ENCODE measurements around the gene NUFIP2. TPM values are rescaled to one million over a fixed set of nuclear protein-coding genes. Genes with fewer than 3 reads are reported as not detected.
A peak's percentile ranks its signal among the peaks of the same experiment; 100 is the strongest.

The NUFIP2 gene
- total and polyA plus RNA-seq, 2 donors (not counting 3 experiments of a cell fraction or from before 2014, with no cell fraction given) = 27.2 to 51.1 TPM

DNA sequence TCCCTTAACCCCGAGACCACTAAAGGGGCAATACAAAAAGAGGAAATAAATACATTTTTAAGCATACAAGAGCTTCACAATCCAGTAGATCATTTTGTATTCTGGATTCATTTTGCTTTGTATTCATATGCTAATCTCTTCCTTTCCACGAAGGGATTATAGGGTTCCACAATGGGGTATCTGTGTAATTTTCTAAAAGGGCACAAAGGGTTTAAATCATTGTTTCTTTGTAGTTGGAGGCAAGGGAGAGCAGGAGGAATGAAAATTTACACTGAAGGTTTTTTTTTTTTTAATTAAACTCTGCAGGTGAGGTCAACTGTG is 592 bp upstream of the NUFIP2 start:
- TF ChIP-seq JUN (IDR thresholded peaks at IDR 0.05; ENCODE audit: borderline replicate concordance, insufficient read depth, insufficient read length, low read depth) = no peak
- TF ChIP-seq FOS (IDR thresholded peaks at IDR 0.05; ENCODE audit: borderline replicate concordance, insufficient read depth, low read length) = no peak
- no peak for TF ChIP-seq MYC (IDR thresholded peaks at IDR 0.05; ENCODE audit: low read depth, low read length)
- TF ChIP-seq, protein P1, sequence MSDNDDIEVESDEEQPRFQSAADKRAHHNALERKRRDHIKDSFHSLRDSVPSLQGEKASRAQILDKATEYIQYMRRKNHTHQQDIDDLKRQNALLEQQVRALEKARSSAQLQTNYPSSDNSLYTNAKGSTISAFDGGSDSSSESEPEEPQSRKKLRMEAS (IDR thresholded peaks at IDR 0.05; ENCODE audit: insufficient read depth, insufficient read length) = no peak
- TF ChIP-seq GATA2 (IDR thresholded peaks at IDR 0.05; ENCODE audit: insufficient read depth, insufficient read length, low read depth, low read length) = no peak
- TF ChIP-seq POLR2A (IDR thresholded peaks at IDR 0.05; ENCODE audit: low read depth, low read length) = no peak
- no peak for TF ChIP-seq EZH2 (IDR thresholded peaks at IDR 0.05; ENCODE audit: borderline replicate concordance, low read depth, low read length, severe bottlenecking)
- TF ChIP-seq POLR2AphosphoS5 (IDR thresholded peaks at IDR 0.05; ENCODE audit: insufficient read depth, low read depth, low read length) = no peak
- TF ChIP-seq, protein P2, sequence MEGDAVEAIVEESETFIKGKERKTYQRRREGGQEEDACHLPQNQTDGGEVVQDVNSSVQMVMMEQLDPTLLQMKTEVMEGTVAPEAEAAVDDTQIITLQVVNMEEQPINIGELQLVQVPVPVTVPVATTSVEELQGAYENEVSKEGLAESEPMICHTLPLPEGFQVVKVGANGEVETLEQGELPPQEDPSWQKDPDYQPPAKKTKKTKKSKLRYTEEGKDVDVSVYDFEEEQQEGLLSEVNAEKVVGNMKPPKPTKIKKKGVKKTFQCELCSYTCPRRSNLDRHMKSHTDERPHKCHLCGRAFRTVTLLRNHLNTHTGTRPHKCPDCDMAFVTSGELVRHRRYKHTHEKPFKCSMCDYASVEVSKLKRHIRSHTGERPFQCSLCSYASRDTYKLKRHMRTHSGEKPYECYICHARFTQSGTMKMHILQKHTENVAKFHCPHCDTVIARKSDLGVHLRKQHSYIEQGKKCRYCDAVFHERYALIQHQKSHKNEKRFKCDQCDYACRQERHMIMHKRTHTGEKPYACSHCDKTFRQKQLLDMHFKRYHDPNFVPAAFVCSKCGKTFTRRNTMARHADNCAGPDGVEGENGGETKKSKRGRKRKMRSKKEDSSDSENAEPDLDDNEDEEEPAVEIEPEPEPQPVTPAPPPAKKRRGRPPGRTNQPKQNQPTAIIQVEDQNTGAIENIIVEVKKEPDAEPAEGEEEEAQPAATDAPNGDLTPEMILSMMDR (IDR thresholded peaks at IDR 0.05; ENCODE audit: extremely low read depth in 1 of 2, insufficient read depth in 1 of 2, low read depth in 1 of 2, low read length in 2 of 2) = no peak
- no TSS peak for BruUV-seq (replicated peaks)
- no peak for DNase-seq (ENCODE audit: low read depth, low spot score)
- peak overlapping the region; percentile 84 for H2AFZ ChIP-seq (ENCODE audit: low read depth, low read length)
- ChIA-PET POLR2A (interaction anchor here (0.6 to 1.8 kb wide), 15 partner anchors 8 to 321 kb away, joined by 3 to 9 read pairs (median 4); partner anchors contain the start of genes MYO18A and TAOK1), CTCF (interaction anchor here (0.6 to 1.6 kb wide), 7 partner anchors 37 to 319 kb away, joined by 3 to 7 read pairs (median 4); no protein-coding TSS in a partner anchor)
- no peaks in the 10 kb centered on the region for H3K9me3 ChIP-seq (replicated peaks; ENCODE audit: control insufficient read depth, insufficient read depth, low read length)
- intact Hi-C loops (cut with micrococcal nuclease) = loop anchor here (5.0 kb wide), 3 partner anchors 37 to 298 kb away; partner anchors contain the start of genes ABHD15, ANKRD13B and TP53I13
- H3K79me2 ChIP-seq (ENCODE audit: control insufficient read depth, insufficient read depth, low read length) = peaks cover 41% of the 10 kb centered on the region
- H3K4me3 ChIP-seq (replicated peaks in 1 of 3; ENCODE audit: insufficient read depth in 1 of 3, low read depth in 1 of 3, low read length in 3 of 3) = peak overlapping the region; percentile 21 to 73 (median 37)
- H3K9me1 ChIP-seq (replicated peaks; ENCODE audit: control insufficient read depth, extremely low read depth, insufficient read depth, low read length) = no peaks in the 10 kb centered on the region
- peak overlapping the region; percentile 87 for H3K9ac ChIP-seq (replicated peaks; ENCODE audit: extremely low read depth, insufficient read depth, low read length)
- peaks cover 7% of the 10 kb centered on the region for H4K20me1 ChIP-seq (replicated peaks; ENCODE audit: control insufficient read depth, extremely low read depth, insufficient read depth, low read length)
- peaks cover 28% of the 10 kb centered on the region for H3K4me1 ChIP-seq (ENCODE audit: control insufficient read depth, extremely low read depth, insufficient read depth, low read length)
- peak overlapping the region; percentile 84 for H3K4me2 ChIP-seq (ENCODE audit: insufficient read depth, low read length)
- no peaks in the 10 kb centered on the region for H3K36me3 ChIP-seq (ENCODE audit: control insufficient read depth in 2 of 2, extremely low read depth in 1 of 2, insufficient read depth in 2 of 2, low read length in 2 of 2)
- dilution Hi-C loops (cut with MboI; ENCODE audit: extremely low pct_ligation_motif_present, low sequenced_read_pairs) = no loop called here
- peak; percentile 33 for FAIRE-seq
- H3K27me3 ChIP-seq (ENCODE audit: control insufficient read depth in 2 of 2, insufficient read depth in 2 of 2, low read length in 2 of 2) = no peaks in the 10 kb centered on the region
- H3K27ac ChIP-seq (ENCODE audit: insufficient read depth, low read depth, low read length) = peak overlapping the region; percentile 75
